ENCODE data around the gene SLC25A28.
A peak's percentile ranks its signal among the peaks of the same experiment; 100 is the strongest.
"Not testable (repeated sequence)": the region's sequence is repeated elsewhere in the genome, so short reads cannot be mapped to it uniquely, and the experiment has no call there.

Gene SLC25A28

DNA sequence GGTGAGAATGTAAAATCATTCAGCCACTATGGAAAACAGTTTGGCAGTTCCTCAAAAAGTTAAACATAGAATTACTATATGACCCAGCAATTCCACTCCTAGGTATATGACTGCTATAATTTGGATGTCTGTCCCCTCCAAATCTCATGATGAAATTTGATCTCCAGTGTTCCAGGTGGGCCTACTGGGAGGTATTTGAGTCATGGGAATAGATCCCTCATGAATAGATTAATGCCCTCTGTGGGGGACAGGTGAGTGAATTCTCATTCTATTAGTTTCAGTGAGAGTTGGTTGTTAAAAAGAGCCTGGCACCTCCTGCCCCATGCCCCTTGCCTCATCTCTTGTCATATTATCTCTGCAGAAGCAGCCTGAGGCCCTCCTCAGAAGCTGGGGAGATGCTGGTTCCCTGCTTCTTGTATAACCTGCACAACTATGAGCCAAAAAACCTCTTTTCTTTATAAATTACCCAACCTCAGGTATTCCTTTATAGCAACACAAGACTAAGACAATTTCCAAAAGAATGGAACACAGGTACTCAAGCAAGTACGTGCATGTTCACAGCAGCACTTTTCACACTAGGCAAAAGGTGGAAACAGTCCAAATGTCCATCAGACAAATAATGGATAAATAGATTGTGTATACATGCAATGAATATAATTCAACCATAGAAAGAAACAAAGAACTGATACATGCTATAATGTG, 8.8 kb upstream of the SLC25A28 start:
- no peak for DNase-seq

DNA sequence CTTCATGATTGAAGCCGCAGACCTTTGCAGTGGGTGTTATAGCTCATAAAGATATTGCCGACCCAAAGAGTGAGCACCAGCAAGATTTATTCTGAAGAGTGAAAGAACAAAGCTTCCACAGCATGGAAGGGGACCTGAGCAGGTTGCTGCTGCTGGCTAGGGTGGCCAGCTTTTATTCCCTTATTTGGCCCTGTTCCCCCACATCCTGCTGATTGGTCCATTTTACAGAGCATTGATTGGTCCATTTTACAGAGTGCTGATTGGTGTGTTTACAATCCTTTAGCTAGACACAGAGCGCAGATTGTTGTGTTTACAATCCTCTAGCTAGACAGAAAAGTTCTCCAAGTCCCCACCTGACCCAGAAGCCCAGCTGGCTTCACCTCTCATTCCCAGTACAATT, 4.9 kb upstream of the SLC25A28 start:
- DNase-seq, result not testable (repeated sequence)

DNA sequence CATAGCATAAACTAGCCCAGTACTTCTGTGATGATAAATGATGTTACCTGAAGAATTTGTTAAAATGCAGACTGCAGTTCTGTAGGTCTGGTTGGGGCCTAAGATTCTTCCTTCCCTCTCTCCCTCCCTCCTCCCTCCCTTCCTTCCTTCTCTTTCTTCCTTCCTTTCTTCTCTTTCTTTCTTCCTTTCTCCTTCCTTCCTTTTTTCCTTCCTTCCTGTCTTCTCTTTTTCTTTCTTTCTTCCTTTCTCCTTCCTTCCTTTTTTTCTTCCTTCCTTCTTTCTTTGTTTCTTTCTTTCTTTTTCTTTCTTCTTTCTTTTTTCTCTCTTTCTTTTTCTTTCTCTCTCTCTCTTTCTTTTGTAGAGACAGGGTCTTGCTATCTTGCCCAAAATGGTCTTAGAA, 3.7 kb upstream of the SLC25A28 start:
- DNase-seq, result no peak

DNA sequence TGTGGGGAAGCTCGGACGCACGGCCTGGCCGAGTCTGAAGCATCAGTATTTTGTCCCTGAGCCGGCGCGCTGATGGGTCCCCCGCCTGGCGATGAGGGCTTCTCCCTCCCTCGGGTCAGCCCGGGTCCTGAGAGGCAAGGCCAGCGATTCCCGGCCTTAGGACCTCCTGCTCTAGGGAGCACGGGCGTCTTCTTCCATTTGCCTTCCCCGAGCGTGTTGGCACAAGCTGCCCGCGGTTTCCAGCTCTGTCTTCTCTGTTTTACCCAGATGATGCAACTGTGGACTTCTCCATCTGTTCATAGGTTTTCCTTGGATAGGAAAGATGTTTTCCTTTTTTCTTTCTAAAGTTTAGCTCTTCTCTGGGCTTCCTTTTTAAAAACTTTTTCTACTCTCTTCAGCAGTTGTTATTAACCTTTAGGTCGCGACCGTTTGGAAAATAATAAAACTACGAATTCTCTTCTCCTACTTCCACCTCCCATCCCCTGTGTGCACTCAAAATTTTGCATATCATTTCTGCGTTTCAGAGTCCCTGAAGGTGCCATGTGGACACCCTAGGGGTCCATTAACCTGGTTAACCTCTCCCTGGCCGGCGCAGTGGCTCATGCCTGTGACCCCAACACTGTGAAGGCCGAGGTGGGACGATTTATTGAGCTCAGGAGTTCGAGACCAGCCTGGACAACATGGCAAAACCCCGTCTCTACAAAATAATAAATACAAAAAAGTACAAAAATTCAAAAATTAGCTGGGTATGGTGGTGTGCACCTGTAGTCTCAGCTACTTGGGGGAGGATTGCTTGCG, 1.4 kb upstream of the SLC25A28 start:
- no peak for DNase-seq

DNA sequence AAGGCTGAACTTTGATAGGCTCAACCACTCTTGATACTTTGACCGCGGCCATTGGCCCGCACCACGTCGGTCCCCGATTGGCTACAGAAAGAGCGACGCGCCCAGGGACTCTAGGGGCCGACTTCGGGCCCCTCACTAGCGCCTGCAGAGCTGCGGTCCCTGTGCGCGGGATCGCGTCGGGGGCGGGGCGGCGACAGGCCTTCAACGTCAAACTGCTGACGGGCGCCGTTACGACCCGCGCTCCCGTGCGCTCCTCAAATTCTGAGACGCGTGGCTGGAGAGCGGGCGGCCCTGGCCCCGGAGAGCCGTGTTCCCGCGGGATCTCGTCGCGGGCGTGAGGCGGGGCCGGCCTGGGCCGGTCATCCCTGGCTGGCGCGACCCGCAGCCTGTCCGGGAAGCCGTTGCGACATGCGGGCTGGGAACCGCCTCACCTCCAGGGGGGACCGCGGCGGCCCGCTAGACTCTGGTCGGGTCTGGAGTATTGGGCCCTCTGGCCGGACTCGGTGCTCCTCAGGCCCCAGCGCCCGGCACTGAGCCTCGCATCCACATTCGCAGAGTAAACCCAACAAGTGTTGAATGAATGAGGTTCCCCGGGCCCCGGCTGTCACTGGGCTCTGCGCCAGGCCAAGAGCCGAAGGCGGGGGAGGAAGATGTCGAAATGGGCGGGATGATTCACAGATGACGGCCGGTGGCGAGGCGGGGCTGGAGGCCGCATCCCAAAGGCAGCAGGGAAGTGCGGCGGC, 643 bp upstream of the SLC25A28 start:
- peak; percentile 86 for DNase-seq

DNA sequence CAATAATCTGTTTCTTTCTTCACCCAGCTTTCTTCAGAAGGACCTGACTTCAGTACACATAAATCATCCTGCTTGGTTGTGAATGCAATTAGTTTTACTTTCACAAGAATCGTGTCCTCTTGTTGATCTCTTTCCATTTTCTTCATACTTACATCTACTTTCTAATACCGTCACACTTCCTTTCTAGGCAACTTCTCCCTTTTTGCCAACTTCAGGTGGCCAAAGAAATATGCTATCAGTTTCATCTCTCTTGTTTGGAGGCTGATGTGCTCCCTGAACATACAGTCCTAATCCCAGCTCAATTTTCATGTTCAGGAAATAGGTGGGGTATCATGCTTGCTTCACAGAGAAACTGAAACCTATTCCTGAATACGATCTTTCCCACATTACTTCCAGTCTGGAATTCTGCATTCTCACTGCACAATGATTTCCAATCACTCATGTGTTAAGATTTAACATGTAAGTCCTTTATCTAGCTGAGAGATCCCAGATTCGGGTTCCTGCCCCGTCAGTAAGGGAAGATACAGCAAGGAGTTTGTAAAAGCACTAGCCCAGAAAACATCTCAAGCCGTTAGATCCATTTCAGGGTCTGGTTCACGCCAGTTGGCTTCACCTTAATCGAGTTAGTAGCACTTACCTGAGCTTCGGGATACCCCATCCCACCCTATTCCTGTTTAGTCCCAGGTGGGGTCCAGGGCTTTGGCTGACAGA, 994 bp downstream of the SLC25A28 start:
- no peak for DNase-seq

DNA sequence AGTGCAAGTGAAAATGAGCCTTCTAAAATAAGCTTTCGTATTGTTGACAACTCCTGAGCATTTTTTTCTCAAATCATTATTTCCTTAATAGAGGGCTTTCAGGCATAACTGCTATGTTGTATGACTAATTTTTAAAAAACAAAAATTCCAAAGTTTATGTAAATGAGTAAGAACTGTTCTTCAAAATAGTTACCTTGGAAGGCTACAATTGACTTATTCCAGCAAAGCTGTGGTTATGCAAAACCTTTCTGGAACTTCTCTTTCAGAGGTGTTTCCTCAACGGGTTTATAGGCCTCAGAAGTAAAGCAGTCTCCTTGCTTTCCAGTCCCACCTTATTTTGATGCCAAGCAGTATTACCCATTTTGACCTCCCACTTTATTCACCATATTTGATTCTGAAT, 2.5 kb downstream of the SLC25A28 start:
- no peak for DNase-seq

DNA sequence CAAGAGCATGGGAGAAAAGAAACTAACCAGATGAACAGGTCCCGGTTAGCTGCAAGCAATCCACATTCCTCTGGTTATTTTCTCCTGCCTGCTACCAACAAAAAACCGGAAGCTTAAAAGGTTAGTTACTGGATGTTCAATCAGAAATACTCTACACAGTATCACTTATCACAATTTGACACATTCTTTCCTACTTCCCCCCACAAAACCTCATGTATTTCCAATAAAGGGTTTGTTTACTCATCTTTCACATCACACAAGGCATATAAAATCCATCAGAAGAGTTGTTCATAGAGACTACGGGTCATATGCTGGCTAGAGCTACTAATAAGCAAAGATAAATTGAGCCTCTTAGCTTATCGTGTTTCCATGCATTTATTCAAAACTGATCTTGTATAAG, 4.8 kb downstream of the SLC25A28 start:
- no peak for DNase-seq

DNA sequence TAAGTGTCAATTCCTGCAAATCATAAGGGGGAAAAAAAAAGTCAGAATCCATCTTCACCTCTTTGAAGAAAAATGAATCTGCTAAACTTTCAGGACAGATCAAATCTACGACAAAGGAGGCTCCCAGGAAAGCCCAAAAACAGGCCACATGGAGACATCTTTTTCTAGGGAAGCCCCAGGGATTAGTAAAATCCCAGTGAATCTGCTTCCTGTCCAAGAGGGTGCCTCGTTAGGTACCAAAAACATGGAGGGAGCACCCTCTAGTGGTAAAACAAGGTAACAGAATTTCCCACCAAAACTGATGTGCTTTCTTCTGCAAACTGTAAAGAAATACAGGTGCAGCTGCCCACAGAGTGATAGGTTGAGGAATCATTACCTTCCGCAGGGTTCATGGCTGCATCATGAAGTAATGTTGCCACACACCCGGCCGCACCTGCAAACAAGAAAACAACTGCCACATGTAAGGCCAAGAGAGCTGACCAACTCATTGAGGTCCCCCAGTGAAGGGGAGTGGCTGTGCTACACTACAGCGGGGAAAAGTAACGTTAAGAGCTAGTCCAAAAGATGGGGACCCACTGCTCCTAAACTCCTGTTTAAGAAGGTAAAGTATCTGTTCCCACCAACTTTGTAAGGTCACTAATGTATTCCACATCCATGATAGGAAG, 7.9 kb downstream of the SLC25A28 start:
- DNase-seq, result no peak

DNA sequence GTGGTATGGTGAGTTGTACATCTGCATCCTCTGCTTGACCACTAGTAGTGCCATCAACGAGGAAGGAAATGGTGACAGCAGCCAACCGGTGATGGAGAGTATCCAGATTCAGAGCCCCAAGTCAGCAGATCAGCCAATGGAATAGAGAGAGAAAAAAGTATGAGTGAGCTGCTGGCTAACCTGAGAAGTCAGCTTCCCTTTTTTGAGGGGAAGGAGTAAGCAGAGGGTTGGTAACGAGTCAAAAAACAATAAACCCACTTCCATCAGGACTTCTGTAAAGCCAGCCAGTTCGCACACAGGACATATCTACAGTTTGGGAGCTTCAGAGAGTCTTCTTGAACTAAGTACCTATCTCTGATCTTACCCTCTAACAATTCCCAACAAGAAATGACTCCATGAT, 8.9 kb downstream of the SLC25A28 start:
- no peak for DNase-seq

DNA sequence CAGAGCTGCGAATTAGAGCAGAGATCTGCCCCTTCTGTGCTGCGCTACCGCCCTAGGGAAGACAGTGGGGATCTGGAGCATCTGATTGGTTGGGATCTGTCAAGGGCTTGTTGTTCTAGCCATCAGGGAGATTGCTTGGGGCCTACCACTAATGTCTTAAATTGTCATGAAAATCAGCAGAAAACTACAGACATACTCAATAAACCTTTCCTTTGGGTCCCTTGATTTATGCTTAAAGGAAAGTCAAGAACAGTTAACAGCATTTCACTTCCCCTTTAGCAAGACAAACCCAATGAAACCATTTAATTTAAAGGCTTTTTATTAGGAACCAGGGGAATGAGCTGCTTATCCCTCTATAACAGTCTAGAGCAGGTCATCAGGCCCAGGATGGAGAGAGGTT, 10.0 kb downstream of the SLC25A28 start:
- DNase-seq, result no peak

DNA sequence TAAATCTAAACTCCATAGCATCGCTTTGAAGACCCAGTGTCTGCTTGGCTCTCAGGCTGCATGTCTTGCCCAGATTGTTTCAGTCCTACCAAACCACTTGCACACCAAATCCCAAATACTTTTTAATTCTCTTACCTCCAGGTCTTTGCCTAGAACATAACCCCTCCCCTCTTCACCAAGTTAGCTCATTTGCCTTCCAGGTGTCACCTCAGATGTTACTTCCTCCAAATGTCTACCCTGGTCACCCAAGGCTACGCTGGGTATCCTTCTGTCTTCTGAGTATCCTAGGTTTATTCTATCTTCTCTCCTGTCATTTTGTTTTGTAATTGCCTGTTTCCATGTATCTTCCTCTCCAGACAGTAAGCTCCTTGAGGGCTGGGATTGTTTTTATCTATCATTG, 11.1 kb downstream of the SLC25A28 start:
- DNase-seq, result no peak

GRCh38 chr10:99605351-99605750, 14.9 kb downstream of the SLC25A28 start:
- no peak for DNase-seq

- DNase-seq, result no peak
Observed at GRCh38 chr10:99604862-99605261, 15.4 kb downstream of the SLC25A28 start.

DNA sequence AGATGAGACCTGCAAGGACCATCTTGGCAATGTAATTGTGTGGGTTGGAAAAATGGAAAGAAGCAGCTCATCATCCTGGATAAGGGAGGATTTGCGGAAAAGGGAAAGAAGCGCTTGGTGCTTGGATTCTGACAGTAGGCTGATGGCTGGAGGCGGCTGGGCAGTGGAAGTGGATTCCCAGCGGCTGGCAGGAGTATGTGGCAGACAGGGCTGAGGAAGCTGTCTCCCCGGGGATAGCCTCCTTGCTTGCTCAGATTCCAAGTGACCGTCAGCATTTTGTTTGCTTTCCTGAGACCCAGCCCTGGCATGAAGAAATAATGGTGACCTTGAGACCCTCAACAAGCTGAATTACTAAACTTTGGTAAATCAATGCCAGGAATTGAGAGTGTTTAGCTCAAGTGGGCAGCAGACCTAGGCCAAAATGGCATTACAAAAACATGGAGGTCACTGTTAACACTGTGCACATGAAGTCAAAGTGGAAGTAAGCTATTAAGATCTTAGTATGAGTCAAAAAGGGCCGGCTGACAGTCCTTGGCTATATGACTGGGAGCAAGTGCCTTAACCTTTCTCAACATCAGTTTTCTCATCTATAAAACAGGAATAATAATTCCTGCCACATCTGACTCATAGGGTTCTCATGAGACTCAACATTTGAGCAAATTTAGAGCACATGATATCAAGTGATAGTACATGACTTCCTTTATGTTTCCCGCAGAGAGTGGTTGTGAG, 21.3 kb downstream of the SLC25A28 start:
- no peak for DNase-seq

- no peak for DNase-seq
Observed at GRCh38 chr10:99598011-99598410, 22.2 kb downstream of the SLC25A28 start.

- DNase-seq, result not testable (repeated sequence)
Observed at GRCh38 chr10:99596708-99597107, 23.5 kb downstream of the SLC25A28 start.

GRCh38 chr10:99595770-99596465, 24.3 kb downstream of the SLC25A28 start:
- no peak for DNase-seq

DNA sequence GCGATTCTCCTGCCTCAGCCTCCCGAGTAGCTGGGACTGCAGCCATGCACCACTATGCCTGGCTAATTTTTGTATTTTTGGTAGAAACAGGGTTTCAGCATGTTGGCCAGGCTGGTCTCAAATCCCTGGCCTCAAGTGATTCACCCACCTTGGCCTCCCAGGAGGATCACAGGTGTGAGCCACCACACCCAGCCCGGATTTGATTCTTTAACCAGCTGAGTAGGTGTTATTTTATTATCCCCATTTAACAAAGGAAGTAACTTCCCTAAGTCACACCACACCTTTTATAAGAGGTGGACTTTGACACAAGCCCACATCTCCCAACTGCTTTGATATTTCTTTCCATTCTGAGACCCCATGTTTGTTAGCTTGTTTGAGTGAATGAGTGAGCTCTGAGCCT, 25.0 kb downstream of the SLC25A28 start:
- no peak for DNase-seq

- no peak for DNase-seq
Observed at GRCh38 chr10:99593312-99593711, 26.9 kb downstream of the SLC25A28 start.

GRCh38 chr10:99590799-99591198, 29.4 kb downstream of the SLC25A28 start:
- DNase-seq, result no peak
